Nephron (organoid): ENCODE results near the gene PLPP1.

Experiments used
- H3K27ac Mint-ChIP-seq, 3 experiments: 2 replicates each; pipeline ENCODE4 v1.8.0; 2020; ENCODE audit warnings: mixed read lengths in 3 of 3, mild to moderate bottlenecking in 2 of 3, moderate library complexity in 1 of 3
- H3K27me3 Mint-ChIP-seq: 2 replicates; pipeline ENCODE4 v1.8.0; 2021; ENCODE audit warnings: low read depth, mild to moderate bottlenecking, moderate library complexity, mixed read lengths
- H3K36me3 Mint-ChIP-seq: 2 replicates; pipeline ENCODE4 v1.8.0; 2020; ENCODE audit warnings: low read depth, mixed read lengths
- H3K4me1 Mint-ChIP-seq: 2 replicates; pipeline ENCODE4 v1.8.0; 2020; ENCODE audit warnings: mixed read lengths
- H3K4me3 Mint-ChIP-seq, 3 experiments: 2 replicates each; pipeline ENCODE4 v1.8.0; 2020; ENCODE audit warnings: mild to moderate bottlenecking in 3 of 3, mixed read lengths in 3 of 3, moderate library complexity in 2 of 3
- H3K9me3 Mint-ChIP-seq: 2 replicates; pipeline ENCODE4 v1.8.0; 2020; ENCODE audit warnings: mixed read lengths
- CTCF ChIP-seq, 3 experiments: fragments of 200-600 bp; sonication (generic); IDR thresholded peaks; one replicate each; pipeline ENCODE4 v1.5.0; 2021; ENCODE audit warnings: antibody characterized with exemption in 3 of 3; ENCODE audit not compliant: unreplicated experiment in 3 of 3

Gene PLPP1

GRCh38 chr5:55557123-55557522 is 22.4 kb upstream of the PLPP1 start:
- no peak for TF ChIP-seq CTCF (IDR thresholded peaks at IDR 0.05; ENCODE audit: unreplicated experiment in 3 of 3)
- no peak overlapping the region for H3K27ac Mint-ChIP-seq
- no peak overlapping the region for H3K4me3 Mint-ChIP-seq
- H3K9me3 Mint-ChIP-seq, result no peaks in the 10 kb centered on the region
- no peaks in the 10 kb centered on the region for H3K36me3 Mint-ChIP-seq
- H3K27me3 Mint-ChIP-seq, result no peaks in the 10 kb centered on the region
- H3K4me1 Mint-ChIP-seq, result peaks cover 22% of the 10 kb centered on the region

- Mint-ChIP-seq H3K4me1 (peaks cover 26% of the 10 kb centered on the region), H3K36me3 (no peaks in the 10 kb centered on the region)
- no peak for TF ChIP-seq CTCF (IDR thresholded peaks at IDR 0.05; ENCODE audit: unreplicated experiment in 3 of 3)
Observed at GRCh38 chr5:55554585-55555202, 19.9 kb upstream of the PLPP1 start.

GRCh38 chr5:55551904-55552303 is 17.1 kb upstream of the PLPP1 start:
- H3K36me3 Mint-ChIP-seq, result no peaks in the 10 kb centered on the region
- no peaks in the 10 kb centered on the region for H3K27me3 Mint-ChIP-seq
- peaks cover 26% of the 10 kb centered on the region for H3K4me1 Mint-ChIP-seq
- no peak overlapping the region for H3K27ac Mint-ChIP-seq
- no peaks in the 10 kb centered on the region for H3K9me3 Mint-ChIP-seq
- TF ChIP-seq CTCF (IDR thresholded peaks at IDR 0.05; ENCODE audit: unreplicated experiment in 3 of 3), result no peak
- no peak overlapping the region for H3K4me3 Mint-ChIP-seq

More at GRCh38 chr5:55554585-55555202, 19.9 kb upstream of the PLPP1 start:
- peak overlapping the region in 2 of 3 experiments; percentile 84 to 93 for H3K27ac Mint-ChIP-seq
- H3K4me3 Mint-ChIP-seq, result no peak overlapping the region
- no peaks in the 10 kb centered on the region for H3K27me3 Mint-ChIP-seq
- H3K9me3 Mint-ChIP-seq, result no peaks in the 10 kb centered on the region

- Mint-ChIP-seq H3K4me1 (peaks cover 26% of the 10 kb centered on the region), H3K27ac (peak overlapping the region in 1 of 3 experiments; percentile 36), H3K36me3 (no peaks in the 10 kb centered on the region), H3K4me3 (no peak overlapping the region), H3K9me3 (no peaks in the 10 kb centered on the region), H3K27me3 (no peaks in the 10 kb centered on the region)
- no peak for TF ChIP-seq CTCF (IDR thresholded peaks at IDR 0.05; ENCODE audit: unreplicated experiment in 3 of 3)
Observed at GRCh38 chr5:55551358-55551757, 16.6 kb upstream of the PLPP1 start.

GRCh38 chr5:55547781-55548180 is 13.0 kb upstream of the PLPP1 start:
- Mint-ChIP-seq H3K36me3 (no peaks in the 10 kb centered on the region), H3K27ac (peak overlapping the region in 1 of 3 experiments; percentile 58), H3K4me3 (no peak overlapping the region), H3K27me3 (no peaks in the 10 kb centered on the region), H3K4me1 (peaks cover 4% of the 10 kb centered on the region), H3K9me3 (no peaks in the 10 kb centered on the region)
- no peak for TF ChIP-seq CTCF (IDR thresholded peaks at IDR 0.05; ENCODE audit: unreplicated experiment in 3 of 3)

- H3K27me3 Mint-ChIP-seq, result no peaks in the 10 kb centered on the region
- H3K36me3 Mint-ChIP-seq, result no peaks in the 10 kb centered on the region
- no peaks in the 10 kb centered on the region for H3K9me3 Mint-ChIP-seq
- TF ChIP-seq CTCF (IDR thresholded peaks at IDR 0.05; ENCODE audit: unreplicated experiment in 3 of 3), result no peak
- H3K4me1 Mint-ChIP-seq, result peaks cover 4% of the 10 kb centered on the region
- H3K4me3 Mint-ChIP-seq, result no peak overlapping the region
- H3K27ac Mint-ChIP-seq, result no peak overlapping the region
Observed at GRCh38 chr5:55546947-55547346, 12.2 kb upstream of the PLPP1 start.
